RCC 7860 (cell line): ENCODE data around the gene ELL.
A peak's percentile ranks its signal among the peaks of the same experiment; 100 is the strongest.
"Not testable (repeated sequence)": the region's sequence is repeated elsewhere in the genome, so short reads cannot be mapped to it uniquely, and the experiment has no call there.

ENCODE experiments used
- DNase-seq: peaks from one replicate; pipeline ENCODE4 v3.0.0-alpha.2; 2015; ENCODE audit warnings: low spot score
- FAIRE-seq: peaks from 2 replicates; lab custom pipeline; 2012; peaks lifted over from hg19 to GRCh38; lab: Jason Lieb, UNC

The ELL gene

GRCh38 chr19:18521692-18522123 is at the start of gene ELL:
TSS of gene ELL (minus strand) at chr19:18522070. CDS start at chr19:18522055, 15 bp downstream.
- FAIRE-seq, result no peak
- no peak for DNase-seq

- FAIRE-seq, result no peak
- DNase-seq, result no peak
Measured at GRCh38 chr19:18568367-18568766, 46.5 kb upstream of the ELL start.

- no peak for DNase-seq
- no peak for FAIRE-seq
Measured at GRCh38 chr19:18566953-18567352, 45.1 kb upstream of the ELL start.

- DNase-seq (no peak), FAIRE-seq (no peak)
Measured at GRCh38 chr19:18562086-18562485, 40.2 kb upstream of the ELL start.

GRCh38 chr19:18559685-18560084 is 37.8 kb upstream of the ELL start:
- FAIRE-seq, result no peak

GRCh38 chr19:18558604-18559003 is 36.7 kb upstream of the ELL start:
- DNase-seq, result no peak
- no peak for FAIRE-seq

More at GRCh38 chr19:18559685-18560084, 37.8 kb upstream of the ELL start:
- DNase-seq, result no peak

- DNase-seq (no peak), FAIRE-seq (no peak)
Measured at GRCh38 chr19:18558202-18558555, 36.3 kb upstream of the ELL start.

- peak; percentile 81 for FAIRE-seq
Measured at GRCh38 chr19:18557411-18558201, 35.7 kb upstream of the ELL start, which contains the start of gene KXD1. TSS of gene KXD1 (plus strand) at chr19:18557870. CDS start at chr19:18562057, 4,187 bp downstream.

GRCh38 chr19:18551631-18552030 is 29.8 kb upstream of the ELL start:
- DNase-seq, result no peak
- FAIRE-seq, result no peak

More at GRCh38 chr19:18557411-18558201, 35.7 kb upstream of the ELL start, which contains the start of gene KXD1:
- peak; percentile 94 for DNase-seq

- DNase-seq (peak; percentile 51), FAIRE-seq (no peak)
Measured at GRCh38 chr19:18543814-18544475, 22.1 kb upstream of the ELL start.

- peak; percentile 54 for DNase-seq
- no peak for FAIRE-seq
Measured at GRCh38 chr19:18542941-18543813, 21.3 kb upstream of the ELL start, which contains the start of gene FKBP8. TSS of gene FKBP8 (minus strand) at chr19:18543573. CDS start at chr19:18541970, 1,603 bp downstream.

- no peak for DNase-seq
- no peak for FAIRE-seq
Measured at GRCh38 chr19:18541992-18542940, 20.4 kb upstream of the ELL start.

- FAIRE-seq, result no peak
- no peak for DNase-seq
Measured at GRCh38 chr19:18541258-18541991, 19.6 kb upstream of the ELL start.

GRCh38 chr19:18540200-18540599 is 18.3 kb upstream of the ELL start:
- not testable (repeated sequence) for DNase-seq, FAIRE-seq

- DNase-seq (no peak), FAIRE-seq (no peak)
Measured at GRCh38 chr19:18539372-18539771, 17.5 kb upstream of the ELL start.

GRCh38 chr19:18538115-18538514 is 16.2 kb upstream of the ELL start:
- FAIRE-seq (no peak), DNase-seq (no peak)

GRCh38 chr19:18537431-18537830 is 15.6 kb upstream of the ELL start:
- no peak for FAIRE-seq
- no peak for DNase-seq

GRCh38 chr19:18536475-18536874 is 14.6 kb upstream of the ELL start:
- DNase-seq (no peak), FAIRE-seq (no peak)

GRCh38 chr19:18533058-18533457 is 11.2 kb upstream of the ELL start:
- DNase-seq (no peak), FAIRE-seq (no peak)
